ENCODE data around the gene ADAMTS17.

Gene ADAMTS17

DNA sequence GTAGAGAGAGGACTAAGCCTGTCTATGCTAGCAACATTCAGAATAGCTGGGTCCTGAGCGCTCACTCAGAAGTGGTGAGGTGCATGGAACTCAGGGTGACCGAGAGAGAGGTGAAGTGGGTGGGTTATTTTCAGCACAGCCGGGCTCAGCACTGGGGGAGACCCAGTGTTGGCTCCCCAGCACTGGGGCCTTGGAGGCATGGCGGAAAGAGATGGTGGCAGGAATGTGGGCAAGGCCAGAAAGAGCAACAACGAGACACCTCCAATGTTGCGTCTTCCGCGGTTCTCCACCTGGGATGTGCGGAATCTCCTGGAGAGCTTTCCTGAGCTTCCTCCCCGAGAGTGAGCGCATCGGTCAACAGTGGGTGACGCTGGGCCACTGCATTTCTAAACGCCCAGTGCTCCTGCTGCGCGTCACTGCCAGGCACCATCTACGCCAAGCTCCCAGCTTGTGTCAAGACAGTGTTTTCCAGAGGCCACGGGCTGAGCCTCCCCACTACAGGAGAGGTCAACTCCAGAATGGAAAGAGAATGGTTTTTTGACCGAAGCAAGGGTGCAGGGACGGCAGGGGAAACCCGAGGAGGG lies 148.4 kb downstream of the ADAMTS17 start:
- DNase-seq: no peak

DNA sequence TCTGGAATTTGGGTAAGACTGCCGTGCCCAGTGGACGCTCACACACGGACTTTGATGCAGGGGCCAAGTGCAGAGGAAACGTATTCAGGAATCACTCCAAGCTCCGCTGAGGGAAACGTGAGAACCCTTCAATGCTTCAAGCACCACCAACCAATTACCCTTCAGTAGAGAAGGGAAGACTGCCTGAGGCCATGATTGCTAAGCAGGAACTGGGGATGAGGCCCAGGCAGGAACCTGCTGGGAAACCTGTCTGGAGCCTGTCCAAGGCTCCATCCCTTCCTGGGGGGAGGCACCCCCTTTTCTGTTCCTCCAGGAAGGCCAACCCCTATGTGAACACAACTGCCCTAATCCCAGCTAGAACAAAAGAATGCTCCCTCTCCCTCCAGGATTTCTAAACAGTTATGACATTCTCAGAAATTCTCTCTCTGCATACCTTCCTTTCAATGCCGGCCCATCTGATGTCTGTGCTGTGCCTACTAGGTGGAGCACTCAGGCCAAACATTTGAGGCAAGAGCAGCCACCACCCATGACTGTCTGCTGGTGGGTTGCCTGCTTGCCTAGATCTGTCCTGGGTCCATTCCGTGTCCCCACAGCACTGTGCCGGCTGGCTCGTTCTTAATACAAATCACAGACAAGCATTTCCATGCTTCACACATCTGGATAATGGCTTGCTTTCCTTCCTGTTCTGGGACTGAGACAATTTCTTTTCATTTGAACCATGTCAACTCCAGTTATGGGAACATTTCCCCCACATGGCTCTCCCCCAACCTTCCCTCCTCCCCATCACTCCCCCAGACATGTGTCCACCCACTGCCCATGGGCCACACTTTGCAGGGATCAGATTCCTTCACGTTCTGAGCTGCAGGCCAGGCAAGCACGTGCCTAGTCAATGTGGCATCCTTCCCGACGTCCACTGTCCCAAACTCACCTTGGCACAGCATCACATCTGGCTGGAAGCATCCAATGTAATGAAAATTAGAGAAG lies 149.4 kb downstream of the ADAMTS17 start:
- no peak for DNase-seq

DNA sequence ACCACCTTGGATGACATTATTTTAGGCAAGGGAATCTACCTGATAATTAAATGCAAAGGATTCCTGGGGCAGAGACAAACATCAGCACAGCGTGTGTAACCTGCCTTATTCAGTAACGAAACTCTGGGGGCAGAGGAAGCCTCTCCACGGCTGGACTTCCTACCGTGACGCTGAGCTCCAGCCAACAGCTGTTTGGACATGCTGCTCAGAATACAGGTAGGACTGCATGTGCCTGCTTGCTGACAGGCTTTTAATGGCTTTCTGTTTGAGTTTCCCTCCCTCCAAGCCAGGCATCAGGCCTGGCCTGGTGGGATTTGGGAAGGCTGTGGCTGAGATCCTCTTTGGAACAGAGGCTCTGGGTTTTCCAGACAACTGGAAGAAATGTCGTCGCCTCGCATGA lies 150.6 kb downstream of the ADAMTS17 start:
- no peak for DNase-seq

DNA sequence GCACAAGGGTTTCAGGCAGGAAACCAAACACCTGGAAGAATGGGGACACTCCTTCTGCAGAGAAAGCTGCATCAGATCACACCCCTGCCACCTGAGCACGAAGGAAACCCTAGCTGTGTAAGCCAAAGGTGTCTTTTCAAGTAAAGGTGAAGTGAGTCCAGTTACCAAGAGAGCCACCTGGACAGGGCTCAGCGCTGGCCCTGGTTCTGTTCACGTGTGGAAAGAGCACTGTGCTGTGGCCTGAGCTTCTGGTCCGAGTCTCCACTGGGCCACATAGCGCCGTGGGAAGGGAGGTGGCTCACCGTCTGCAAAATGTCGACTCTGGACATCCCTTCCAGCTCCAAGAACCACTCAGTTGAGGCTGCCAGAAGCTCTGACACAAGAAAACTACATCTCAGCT lies 151.1 kb downstream of the ADAMTS17 start:
- no peak for DNase-seq

DNA sequence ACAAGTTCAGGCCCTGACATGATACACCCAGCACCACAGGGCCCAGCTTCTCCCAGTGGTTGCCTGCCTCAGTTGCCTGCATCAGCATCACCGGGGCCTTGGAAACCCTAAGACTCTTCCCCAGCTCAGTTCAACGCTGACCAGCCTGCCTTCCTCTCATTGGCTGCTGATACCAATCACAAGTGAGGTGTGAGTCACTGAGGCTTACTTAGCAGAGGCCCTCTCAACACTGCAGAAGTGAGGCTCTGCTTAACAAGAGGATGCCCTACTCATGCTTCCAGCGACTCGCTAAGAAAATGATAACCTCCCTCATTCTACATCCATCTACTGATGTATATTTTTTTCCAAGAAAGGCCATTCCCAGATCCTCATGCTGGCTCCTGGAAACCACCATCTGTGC lies 151.9 kb downstream of the ADAMTS17 start:
- DNase-seq: no peak

DNA sequence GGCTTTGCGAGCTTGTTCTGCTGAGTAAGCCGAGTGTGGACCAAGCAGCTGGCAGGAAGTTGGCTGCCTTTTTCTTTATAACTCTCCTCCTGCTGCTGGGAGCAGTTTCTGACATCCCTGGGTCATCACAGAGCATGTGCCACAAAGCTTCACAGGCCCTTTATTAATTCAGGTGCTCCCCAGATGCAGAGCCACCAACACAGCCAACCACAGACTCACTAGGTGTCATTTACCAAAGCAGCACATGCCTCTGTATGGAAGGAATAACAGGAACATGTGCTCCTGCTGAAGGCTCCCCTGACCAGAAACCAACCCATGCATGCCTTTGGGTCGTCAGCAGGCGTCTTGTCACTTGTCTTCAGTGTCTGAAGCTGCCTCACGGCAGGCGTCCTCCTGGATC lies 152.5 kb downstream of the ADAMTS17 start:
- no peak for DNase-seq

DNA sequence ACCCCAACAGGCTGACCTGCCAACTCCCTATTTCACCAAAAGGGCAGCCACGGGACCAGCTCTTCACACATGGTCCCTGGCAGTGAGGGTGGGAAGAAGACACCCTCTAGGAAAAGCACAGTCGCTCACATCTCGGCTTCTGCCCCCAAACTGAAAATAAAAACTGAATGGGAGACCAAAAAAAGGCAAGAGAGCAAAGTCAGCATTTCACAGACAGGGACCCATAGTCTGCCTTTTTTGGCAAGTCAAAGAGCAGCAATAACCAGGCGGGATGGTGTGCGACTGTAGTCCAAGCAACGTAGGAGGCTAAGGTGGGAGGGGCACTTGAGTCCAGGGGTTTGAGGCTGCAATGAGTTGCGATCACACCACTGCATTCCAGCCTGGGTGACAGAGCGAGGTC lies 154.1 kb downstream of the ADAMTS17 start:
- no peak for DNase-seq

DNA sequence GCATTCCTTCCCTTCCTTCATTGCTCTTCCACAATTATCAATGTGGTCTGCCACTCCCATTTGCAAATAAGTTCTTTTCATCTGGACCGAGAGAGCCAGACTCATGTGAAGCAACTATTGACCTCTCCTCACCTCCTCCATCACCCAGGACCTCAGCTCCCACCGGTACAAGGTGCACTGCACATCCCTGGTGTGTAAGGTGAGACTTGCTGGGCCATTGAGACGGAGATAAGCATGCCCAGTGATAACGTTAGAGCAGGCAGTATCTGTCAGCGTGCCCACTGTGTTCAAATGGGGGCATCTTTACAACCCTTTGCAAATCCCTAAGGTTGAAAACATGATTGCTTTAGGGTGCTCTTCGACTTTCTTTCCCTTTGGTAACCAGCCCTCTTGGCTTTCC lies 154.8 kb downstream of the ADAMTS17 start:
- peak; percentile 22 for DNase-seq

DNA sequence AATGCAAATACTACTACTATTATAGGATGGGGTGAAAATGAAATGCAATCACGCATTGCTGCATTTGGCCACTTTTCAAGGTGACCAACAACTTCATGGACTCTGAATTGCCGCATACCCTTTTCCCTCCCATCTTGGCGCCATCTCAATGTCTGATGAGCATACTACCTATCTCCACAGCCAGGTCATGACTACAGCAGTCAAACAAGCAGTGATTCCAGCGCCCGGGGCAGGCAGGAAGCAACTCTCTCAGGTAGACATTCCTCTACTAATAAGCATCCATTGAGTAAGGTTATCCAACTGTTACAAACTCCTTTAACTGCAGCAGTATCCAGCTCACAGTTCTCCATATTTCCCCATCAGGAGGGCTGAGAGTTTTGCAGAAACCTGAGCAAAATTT lies 155.4 kb downstream of the ADAMTS17 start:
- DNase-seq: peak; percentile 10

DNA sequence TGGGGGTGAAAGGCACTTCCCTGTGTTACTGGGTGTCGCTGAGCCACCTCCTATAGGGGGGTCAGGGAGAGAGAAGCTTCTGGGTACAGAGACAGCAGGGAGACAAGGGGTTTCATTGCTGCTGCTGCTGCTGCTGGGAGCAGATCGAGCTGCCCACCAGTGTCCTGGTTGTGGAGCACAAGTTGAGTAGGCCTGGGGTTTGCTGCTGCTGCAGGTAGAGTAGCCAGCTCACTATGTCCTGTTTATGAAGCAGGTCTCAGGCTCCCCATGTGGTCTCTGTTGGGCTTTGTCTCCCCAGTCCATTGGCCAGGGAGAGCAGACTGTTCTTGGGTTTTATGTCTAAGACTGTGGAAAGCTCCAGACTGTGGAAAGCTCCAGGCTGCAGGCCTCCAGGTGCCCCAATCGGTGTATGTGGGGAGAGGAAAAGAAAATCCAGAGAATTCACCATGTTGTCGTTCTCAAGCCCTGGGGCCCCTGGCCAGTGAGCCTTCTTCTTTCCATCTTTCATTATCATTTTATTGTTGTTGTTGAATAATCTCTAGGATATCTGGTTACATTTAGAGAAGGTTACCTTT lies 157.8 kb downstream of the ADAMTS17 start:
- peak; percentile 43 for DNase-seq

DNA sequence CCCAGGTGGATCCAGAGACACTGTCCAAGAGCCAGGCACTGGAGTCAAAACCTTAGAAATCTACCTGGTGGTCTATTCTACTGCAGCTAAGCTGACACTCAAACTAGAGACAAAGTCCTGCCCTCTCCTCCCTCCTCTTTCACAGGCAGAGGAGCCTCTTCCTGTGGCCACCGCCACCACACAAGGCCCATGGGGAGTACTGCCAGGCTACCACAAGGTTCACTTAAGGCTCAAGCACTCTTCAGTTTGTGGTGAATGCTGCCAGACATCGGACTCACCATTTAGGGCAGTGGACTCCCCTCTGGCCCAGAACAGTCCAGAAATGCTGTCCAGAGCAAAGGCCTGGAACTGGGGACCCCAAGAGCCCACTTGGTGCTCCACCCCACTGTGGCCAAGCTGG lies 160.9 kb downstream of the ADAMTS17 start:
- DNase-seq: no peak

DNA sequence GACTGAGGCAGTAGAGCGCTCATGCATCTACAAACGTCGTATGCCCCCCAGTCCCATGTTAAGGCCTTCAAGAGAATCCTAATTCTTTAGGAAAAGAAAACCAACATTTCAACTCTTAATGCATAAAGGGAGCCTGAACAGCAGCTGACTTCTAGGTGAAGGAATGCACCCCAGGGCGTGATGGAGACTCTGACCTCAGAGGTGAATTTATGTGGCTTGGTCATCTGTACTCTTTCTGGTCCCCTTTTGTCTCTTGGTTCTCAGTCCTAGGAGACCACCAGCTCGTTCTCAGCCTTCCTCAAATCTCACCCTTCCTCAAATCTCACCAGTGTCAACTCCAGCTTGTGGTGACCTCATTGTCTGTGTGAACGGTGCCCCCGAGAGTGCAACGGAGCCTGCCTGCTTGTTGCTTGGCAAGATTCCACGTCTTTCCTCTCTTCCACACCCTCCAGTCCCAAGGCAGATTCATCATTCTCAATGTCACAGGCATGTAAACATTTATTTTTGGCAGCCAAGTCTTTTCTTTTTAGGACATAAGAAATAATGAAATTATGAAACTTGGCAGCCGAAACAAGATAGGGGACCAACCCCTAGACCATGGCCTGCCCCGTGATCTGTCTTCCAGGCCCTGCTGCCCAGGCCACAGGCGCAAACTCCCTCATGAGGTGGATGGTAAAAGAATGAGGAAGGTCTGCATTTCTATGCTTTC lies 166.2 kb downstream of the ADAMTS17 start:
- no peak for DNase-seq

DNA sequence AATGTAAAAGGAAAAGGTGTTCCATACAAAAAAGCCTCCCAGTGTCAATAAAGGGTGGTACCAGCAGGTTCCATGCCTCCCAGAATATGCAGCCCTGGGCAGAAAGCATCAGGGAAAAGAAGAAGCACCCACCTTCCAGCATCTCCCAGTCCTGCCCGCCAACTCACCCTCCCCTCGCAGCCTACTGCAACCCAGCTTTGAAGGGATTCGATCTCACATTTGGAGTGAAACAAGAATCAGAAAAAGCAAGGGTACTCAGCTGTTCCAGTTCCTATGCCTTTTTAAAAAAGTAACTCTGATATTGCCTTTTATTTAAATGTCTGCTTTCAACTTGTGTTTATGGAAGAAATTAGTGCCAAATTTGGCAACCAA lies 166.9 kb downstream of the ADAMTS17 start:
- DNase-seq: no peak

DNA sequence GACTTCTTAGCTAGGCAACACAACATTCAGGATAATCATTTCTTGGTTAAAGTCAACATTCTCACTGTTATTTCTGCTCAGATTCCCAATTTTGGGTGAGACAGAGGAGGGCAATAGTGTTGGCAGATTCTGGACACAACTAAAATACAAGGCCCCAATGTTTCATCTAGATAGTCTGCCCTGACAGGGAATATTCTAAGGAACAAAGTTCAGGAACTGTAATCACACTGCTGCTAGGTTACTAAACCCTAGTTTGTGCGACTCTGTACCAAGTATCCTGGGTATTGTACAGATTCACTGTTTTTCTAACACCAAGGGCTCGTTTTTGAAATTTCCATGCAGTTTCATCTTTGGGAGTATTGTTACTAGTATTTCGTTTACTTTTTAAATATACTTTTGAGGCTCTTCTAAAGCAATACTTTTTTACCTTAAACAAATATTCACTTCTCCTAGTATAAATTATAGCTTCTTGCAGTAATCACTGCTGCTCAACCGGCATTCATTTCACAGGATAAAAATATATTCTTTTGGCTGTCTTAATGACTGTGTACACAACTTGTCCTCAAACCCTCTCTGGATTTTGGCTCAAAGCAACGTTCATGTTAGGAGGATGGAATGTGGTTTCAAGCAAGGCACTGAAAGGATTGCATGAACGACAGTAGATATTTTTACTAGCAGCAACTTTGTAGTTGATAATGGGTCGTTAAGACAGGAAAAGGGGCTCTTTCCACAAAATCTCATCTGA lies 167.4 kb downstream of the ADAMTS17 start:
- no peak for DNase-seq

DNA sequence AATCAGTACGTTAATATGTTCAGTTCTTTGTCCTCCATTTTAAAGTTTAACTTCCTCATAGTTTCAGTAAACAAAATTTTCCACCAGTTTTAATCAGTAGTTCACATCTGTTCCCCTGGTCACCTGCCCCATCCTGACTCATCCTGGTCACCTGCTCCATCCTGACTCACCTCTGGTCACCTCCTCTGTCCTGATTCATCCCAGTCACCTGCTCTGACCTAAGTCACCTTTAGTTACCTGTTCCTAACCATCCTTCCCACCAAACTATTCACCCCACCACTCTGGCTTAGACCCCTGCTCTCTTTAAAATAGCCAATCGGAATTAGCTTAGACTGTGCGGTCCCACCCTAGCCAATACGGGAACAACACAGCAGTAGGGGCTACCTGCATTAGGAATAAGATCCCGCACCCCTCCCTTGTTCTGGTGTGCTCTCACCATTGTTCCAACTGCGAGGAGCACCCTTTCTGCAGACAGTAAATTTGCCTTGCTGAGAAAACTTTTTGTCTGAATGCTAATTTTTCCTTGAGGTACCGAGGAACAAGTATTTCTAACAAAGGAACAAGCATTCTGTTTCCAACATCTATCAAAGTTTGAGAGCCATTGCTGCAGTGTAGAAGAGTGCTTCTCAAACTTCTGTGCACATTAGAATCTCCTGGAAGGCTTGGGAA lies 169.3 kb downstream of the ADAMTS17 start:
- DNase-seq: no peak

DNA sequence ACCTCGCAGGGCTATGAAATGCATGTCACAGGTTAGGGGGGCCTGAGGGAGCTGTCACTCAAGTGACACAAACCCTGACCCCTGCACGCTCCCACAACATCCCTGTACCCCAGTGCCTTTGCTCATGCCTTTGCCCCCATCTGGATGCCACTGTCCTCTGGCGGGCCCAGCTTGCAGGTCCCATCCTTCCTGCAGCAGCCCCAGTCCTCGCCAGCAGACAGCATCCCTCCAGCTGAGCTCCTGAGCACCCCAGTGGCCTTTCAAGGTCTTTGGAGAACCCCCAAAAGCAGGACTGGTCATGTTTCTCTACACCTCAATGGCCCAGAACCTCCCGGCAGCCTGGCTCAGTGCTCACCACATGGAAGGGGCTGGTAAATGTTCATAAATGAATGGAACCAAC lies 170.4 kb downstream of the ADAMTS17 start:
- no peak for DNase-seq

DNA sequence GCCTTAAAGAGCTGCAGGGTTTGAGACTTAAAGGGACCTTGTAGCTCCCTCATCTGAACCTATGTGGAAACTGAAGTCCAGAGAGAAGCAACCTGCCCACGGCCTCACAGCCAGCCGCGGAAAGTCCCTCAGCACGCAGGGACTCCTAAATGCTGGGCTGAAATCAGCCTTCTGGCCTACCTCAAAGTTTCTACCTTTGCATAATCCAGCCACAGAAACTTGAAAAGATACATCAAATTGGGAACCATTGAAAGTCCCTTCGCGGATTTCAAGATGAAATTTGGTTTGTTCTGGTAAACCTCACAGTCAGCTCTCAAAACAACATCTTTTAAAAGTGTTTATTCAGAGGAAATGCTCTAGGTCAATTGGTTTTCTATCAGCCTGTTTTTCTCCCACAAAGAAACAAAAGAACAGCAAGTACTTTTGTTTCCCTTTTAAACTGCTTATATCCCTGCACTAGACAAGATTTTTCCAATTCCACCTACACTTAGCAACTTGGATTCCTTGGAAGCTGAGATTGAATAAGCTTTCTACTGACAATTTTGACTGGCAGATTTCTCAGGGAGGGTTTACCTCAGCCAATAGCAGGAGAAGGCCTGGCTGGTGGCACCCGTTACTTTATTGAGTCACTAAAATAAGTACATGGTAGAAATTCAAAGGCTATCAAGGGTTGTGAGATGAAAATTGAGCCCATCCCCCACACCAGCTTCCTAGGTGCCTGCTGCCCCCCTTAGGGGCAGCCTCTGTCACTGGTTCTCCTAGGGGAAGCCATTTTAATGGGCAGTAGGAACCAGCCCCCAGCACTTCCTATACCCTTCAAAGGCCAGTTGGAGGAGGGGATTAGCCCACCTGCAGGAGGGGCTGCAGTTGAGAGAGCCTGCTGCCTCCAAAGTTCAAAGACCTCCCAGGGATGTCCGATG lies 171.2 kb downstream of the ADAMTS17 start:
- DNase-seq: no peak

DNA sequence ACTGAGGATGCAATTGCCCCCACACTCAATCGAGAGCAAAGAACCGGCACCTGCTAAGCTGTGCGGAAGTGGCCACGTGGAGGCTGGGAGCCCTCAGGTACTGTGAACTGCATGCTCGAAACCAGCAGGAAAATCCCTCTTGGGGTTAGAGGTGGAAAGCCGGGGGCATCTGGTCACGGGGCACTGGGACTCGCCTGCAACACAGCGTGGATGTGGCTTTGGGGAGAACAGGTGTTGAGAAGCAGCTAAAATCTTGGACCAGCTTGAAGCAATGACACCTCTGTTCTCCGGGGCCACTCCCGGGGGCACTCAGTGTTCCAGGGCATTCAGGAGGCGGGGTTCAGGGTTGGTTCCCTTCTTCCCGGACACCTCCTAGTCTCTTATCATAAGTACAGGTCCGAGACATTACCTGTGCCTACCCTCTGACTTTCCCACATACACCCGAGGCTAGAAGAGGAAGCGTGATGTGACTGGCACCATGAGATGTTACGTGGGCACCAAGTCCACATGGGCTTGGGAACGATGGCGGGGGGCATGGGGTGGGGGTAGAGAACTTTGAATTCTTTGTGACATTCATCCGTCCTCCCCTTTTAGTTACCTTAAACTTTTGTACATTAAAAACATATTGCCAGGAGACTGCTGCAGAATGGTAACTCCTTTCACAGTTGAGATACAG lies 172.0 kb downstream of the ADAMTS17 start:
- no peak for DNase-seq

DNA sequence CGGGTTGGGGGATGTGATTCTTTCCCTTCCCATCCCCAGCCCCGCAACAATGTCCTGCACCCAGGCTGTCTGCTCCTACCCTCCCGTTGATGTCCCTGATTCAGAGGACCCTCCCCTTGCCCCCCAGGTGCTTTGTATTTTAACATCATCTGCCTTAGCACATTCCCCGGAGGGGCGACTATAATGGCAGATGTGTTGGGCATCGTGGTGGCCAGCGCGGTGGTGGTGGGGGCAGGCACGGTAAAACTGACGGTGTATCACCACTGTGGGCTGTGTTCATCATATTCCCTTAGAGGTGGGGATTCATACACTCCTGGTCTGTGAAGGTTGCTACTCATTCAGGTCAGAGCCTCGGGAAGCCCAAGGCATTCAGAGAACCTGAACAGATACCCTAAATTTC lies 173.0 kb downstream of the ADAMTS17 start:
- no peak for DNase-seq

DNA sequence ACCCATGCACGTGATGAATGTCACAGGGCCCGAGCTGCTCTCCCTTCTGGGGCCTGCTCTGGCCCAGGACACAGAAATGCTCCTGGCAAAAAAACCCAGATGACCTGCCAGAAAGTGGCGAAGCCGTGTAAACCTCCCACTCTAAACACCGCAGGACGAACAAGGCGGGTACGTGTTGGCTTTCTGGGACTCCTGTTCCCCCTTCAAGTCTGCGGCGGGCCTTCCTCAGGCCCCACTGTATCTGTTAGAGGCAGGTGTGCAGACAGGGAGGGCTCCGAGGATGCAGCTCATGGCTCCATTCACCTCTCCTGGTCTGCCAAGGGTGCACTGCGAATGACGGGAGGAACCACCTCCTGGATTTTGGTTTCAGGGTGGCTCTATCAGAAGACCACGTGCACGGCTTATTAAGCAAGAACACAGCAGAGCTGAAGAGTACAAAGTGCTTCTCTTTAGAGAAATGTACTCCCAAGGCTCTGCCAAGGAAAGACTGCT lies 173.8 kb downstream of the ADAMTS17 start:
- no peak for DNase-seq

All from activated effector memory CD4-positive, alpha-beta T cell treated with anti-CD3 and anti-CD28 coated beads, Interleukin-2, amount 50 U/mL, for 16 hours (primary cell).